HG02588 (cell line): ENCODE data around the gene C8G.

Experiments used
- ATAC-seq: cut with Tn5 transposase; IDR thresholded peaks from one replicate; pipeline ENCODE4 v1.9.1; 2021; ENCODE audit warnings: mild to moderate bottlenecking, moderate library complexity; ENCODE audit not compliant: unreplicated experiment

The C8G gene

DNA sequence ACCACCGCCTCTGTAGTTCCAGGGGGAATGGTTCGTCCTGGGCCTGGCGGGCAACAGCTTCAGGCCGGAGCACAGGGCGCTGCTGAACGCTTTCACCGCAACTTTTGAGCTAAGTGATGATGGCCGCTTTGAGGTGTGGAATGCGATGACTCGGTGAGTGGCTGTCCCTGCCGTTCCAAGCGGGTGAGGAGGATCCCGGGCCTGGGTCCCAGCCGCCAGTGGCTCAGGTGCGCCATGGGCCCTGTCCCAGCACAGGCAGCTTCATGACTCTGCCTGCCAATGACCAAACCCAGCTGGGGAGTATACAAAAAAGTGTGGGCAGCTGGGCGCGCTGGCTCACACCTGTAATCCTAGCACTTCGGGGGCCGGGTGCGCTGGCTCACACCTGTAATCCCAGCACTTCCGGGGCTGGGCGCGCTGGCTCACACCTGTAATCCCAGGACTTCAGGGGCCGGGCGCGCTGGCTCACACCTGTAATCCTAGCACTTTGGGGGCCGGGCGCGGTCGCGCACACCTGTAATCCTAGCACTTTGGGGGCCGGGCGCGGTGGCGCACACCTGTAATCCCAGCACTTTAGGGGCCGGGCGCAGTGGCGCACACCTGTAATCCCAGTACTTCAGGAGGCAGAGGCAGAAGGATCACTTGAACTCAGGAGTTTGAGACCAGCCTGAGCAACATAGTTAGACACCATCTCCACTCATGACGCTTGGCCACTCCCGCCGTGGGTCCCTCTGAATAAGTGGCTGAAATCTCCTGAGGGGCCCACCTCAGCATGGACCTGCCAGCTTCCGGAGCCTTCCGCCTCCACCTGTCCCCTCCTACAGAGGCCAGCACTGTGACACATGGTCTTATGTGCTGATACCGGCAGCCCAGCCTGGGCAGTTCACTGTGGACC, 8.1 kb downstream of the C8G start:
- no peak for ATAC-seq

DNA sequence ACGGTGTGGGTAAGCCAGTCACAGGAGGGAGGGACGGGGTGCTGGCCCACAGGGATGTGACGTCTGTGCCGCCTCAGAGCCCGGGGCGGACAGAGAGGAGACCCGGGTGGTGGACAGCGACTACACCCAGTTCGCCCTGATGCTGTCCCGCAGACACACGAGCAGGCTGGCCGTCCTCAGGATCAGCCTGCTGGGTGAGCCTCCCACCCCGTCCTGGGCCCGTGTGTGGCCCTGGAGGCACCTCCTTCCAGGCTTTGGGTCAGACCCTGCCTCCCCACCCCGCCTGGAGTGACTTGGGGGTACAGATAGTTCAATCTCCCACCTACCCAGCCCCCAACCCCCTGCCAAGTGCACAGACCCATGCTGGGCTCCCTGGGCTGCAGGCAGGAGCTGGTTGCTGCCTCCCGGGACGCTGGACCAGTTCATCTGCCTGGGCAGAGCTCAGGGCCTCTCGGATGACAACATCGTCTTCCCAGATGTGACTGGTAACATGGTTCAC, 8.8 kb downstream of the C8G start:
- ATAC-seq, result no peak

DNA sequence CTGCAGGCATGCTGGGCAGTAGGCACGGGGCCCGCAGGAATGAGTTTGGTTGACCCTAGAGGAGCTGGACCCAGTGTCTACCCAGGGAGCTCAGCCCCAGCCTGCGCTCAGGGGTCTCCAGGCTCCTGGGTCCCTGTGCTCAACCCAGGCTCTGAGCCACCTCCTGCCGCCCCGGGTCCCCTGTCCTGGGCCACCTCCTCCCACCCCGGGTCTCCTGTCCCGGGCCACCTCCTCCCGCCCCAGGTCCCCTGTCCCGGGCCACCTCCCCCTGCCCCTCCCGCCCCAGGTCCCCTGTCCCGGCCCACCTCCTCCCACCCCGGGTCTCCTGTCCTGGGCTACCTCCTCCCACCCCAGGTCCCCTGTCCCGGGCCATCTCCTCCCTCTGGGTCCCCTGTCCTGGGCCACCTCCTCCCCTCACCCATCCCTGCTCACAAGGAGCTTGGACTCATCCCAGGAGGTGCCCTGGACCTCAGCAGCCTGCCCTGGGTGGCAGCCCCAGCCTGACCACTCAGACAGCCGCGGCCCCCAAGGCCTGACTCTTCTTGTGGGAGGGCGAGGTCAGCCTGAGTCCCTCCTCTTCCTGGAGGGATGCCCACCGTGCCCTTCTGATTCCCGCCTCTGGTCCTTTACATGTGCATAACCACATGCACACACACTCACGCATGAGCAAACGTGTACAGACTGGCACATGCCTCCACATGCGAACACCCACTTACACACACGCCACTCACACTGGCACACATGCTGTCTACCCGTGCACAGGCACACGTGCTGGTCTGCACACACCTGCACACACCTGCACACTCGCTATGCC, 9.4 kb downstream of the C8G start:
- no peak for ATAC-seq

DNA sequence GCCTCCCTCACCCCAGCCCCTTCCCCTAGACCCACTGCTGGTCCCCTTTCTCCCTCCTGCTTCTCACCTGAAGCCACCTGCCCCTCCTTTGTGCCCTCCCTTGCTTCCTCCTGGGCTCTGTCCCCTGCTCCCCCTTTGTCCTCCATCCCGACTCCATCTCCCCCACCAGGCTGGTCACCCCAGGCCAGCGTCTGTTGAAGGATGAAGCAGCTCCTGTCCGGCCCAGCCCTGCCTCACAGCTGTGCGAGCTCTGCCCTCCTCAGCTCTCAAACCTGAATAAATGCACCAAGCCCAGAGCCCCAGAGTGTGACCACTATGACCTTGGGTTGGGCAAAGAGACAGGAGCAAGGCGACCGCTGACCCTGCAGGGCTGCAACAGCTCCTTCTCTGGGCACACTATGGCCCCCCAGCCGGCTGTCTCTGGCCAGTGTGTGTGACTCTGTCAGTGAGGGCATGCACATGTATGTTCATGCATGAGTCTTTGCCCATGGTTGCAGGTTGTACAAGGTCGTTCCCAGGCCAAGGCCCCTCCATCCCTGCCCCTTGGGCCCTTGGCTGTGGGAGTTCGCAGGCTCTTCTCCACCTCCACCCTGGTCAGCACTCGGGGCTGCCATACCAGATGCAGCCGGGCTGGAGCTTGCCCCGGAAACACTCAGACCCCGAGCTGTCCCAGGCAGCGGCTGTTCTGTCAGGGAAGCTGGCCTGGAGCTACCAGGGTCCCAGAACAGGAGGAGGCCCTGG, 10.3 kb downstream of the C8G start:
- no peak for ATAC-seq

DNA sequence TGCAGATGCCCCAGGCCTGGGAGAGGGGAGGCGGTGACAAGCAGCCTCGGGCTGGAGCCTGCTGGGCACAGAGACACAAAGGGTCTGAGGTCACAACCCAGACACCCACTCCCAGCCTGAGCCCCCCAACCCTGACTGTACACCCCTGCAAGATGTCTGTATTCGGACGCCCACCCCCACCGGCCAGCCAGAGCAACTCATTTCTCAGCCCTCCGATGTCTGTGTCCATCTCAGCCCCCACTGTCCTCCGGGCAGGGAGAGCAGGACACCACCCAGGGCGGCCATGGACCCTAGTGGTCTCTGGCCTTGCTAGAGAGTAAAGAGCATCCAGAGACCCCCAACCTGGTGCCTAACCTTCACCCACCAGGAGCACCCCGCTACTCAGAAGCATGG, 10.9 kb downstream of the C8G start:
- ATAC-seq, result no peak

DNA sequence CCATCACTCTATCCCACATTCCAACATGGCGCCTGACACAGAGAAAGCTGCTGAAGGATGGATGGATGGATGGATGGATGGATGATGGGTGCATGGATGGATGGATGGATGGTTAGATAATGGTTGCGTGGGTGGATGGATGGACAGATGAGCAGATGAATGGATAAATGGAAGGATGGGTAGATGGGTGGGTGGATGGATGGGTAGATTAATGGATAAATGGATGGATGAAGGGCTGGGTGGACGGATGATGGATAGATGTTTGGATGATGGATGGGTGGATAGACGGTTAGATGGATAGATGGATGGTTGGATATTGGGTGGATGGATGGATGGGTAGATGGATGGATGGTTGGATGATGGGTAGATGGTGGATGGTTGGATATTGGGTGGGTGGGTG, 11.6 kb downstream of the C8G start:
- no peak for ATAC-seq

DNA sequence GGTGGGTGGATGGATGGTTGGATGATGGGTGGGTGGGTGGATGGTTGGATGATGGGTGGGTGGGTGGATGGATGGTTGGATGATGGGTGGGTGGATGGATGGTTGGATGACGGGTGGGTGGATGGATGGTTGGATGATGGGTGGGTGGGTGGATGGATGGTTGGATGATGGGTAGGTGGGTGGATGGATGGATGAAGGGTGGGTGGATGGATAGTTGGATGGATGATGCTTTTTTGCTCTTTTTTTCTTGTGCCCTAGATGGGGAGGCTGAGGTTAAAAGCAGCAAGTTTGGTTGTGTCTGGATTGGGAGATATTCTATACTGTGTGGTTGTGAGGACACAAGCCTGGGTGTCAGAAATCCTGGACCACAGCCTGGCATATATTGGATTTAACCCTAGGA, 12.4 kb downstream of the C8G start:
- no peak for ATAC-seq

DNA sequence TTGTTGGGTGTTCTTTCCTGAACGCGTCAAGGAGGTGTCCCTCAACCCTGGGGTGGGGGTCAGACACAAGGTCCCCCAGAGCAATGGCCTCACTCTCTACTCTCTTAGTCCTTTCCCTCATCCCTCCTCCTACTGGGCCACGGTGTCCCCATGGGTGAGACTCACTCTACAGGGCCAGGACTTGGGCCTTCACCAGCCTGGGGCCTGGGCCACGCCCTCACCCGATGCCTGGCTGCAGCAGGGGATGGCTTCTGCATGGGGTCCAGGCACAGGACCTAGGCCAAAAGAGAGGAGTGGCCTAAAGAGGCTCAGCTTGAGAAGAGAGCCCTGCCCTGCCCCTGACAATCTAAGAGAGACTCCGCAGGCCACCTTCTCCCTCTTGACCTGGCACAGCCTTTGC, 12.9 kb downstream of the C8G start:
- ATAC-seq, result no peak

DNA sequence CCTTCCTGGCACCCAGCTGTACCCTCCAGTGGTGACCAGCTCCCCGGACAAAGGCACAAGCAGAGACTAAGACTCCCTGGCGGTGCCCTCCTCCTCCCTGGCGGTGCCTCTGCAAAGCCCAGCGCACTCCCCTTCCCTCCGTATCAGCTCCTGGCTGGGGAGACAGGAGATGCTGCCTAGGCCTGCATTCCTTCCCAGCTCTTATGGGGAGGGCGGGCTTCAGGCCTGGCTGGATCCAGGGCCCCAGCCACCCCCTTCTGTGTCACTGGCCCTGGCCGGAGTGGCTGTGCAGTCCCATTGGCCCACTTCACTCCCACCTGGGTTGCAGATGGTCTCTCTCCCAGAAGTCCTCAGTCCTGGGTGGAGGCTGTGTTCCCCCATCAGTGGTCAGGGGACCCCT, 13.4 kb downstream of the C8G start:
- ATAC-seq, result no peak

DNA sequence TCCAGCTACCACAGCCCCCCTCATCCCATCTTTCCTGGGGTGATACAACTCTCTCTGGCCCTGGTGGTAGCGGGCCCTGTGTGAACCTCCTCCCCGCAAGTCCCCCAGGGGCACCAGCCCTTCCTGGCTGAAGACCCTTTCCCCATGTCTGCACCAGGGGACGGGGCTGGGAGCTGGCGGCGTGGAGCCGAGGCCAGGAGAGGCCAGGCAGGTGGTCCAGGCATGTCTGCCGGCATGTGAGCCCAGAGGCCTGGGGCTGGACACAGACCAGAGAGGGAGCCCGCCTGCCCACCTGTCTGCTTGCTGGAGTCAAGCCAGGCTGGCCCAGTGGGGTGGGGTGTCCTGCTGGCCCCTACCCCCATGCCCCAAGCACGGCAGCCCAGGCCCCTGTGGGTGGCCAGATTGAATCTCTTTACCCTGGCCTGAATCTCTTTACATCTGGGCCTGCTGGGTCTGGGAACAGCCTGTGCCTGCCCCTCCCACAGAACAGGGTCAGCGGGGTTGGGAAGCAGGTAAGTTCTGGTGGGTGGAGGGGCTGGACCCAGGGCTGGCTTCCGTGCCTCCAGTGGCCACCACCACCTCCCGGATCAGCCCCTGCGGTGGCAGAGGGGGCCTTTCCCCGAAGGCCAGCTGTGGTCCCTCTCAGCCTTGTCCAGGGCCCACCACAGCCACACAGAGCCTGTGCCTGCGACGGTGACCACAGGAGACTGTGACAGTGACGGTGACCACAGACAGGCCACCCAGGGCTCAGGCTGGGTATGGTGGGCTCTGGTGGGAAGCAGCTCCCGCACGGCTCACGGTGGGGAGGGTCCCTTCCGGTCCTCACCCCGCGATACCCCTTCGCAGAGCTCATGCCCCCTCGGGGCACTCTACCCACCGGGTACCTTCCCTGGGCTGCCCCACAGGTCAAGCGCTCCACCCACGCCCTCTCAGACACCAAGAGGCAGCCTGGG, 14.1 kb downstream of the C8G start:
- ATAC-seq, result no peak

DNA sequence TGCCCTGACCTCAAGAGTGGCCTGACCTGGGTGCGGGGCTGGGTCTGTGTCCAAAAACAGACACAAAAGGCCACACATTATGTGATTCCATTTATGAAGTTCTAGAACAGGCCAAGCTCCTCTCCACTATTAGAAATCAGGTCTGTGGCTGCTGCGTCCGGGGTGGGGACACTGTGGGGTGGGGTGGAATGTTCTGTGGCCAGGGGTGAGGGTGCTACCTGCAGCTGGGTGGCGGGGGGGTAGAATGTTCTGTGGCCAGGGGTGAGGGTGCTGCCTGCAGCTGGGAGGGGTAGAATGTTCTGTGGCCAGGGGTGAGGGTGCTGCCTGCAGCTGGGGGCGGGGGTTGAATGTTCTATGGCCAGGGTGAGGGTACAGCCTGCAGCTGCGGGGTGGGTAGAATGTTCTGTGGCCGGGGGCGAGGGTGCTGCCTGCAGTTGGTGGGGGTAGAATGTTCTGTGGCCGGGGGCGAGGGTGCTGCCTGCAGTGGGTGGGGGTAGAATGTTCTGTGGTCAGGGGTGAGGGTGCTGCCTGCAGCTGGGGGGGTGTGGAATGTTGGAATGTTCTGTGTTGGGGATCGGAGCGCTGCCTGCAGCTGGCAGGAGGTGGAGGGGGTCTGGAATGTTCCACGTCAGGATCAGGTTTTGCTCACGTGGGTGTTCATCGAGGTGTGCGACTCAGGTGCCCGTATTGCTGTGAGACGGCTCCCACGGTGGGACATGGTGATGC, 15.3 kb downstream of the C8G start:
- no peak for ATAC-seq

DNA sequence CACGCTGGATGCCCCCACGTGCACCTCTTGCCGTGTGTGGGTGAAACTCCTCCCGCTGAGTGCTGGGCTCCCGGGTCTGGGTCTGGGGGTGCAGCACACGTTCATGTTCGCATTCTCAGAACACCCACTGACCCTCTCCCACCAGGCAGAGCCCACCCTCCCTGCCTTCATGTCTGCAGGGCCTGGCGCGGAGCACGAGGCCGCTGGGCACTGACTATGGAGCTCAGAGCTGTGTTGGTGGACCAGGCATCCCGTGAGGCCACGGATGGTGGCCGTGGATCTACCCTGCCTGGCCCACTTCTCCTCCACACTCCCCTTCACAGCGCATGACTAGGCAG, 15.9 kb downstream of the C8G start:
- ATAC-seq, result no peak

DNA sequence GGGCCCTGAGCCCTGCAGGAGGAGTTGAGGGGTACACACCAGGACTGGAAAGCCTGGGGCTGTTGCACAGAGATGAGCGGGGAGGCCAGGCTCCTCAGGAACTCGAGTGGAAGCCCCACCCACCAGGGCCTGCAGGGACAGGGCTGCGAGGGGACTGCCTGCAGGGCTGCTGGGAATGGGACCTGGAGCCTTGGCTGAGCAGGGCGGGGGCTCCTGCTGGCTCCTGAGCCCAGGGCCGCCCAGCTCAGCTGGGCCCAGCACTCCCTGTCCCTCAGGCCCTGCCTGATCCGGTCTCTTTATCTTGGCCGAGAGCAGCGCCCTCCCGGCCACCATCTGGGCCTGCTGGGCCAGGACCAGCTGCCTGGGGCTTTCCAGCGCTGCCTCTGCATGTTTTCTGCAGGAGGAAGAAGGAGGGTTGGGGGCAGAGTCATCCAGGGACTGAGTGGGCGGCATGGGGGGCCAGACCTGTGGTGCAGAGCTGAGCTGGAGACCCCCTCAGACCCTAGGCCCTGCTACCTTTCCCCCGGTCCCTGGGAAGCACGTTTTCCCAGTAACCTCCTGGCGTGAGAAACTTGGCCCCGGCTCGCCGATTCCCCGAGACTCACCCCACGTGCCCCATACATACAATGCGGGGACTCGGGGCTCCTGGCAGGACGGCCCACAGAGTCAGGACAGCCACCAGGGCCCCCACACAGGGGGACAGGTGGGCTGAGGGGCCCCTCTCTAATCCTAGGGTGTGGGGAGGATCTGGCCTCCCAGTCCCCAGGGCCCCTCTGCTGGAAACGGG, 16.4 kb downstream of the C8G start:
- no peak for ATAC-seq

DNA sequence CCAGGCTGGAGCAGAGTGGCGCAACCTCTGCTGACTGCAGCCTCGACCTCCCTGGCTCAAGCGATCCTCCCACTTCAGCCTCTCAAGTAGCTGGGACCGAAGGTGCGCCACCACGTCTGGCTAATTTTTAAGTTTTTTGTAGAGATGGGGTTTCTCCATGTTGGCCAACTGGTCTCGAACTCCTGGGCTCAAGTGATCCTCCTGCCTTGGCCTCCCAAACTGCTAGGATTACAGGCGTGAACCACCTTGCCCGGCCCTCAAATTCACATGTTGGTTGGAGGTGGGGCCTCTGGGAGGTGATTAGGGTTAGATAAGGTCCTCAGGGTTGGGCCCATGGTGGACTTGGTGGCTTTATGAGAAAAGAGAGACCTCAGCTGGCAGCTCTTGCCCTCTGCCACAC, 17.1 kb downstream of the C8G start:
- ATAC-seq, result no peak

DNA sequence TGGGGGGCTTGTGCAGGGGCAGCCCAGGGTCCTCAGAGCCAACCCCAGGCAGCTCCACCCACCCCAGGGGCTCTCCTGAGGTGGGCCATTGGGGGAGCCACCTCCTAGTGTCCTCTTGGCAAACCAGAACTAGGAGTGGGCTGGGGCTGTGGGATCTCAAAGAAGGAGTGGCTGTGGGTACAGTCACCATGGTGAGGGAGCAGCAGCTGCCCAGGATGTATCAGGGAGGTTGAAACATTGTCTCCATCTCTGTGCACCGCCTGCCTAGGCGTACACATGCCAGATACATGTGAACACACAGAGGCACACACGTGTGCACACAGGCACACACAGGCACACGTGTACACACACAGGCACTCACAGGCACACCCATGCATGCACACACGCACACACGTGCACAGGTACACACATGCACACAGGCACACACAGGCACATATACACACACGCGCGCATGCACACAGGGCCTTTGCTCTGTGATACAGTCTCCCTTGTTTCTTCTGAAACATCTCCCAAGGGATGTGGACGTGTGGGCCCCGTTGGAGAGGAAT, 17.7 kb downstream of the C8G start:
- no peak for ATAC-seq

DNA sequence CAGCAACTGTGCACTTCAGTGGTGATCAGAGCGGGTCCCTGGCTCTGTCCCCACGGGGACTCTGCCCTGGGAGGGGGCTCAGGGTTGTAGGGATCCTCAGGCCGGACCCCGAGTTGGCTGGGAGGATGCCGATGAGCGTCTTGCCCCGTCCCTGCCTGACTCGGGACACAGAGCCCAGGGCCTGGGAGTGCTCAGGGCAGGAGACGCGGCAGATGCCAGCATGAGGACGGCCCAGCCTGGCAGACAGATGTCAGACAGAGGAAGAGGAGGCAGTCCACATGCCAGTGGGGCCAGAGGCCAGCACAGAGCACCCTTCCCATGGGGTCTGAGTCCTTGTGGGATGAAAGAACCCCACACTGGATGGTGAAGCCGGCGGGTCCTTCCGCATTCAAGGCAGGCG, 18.3 kb downstream of the C8G start:
- no peak for ATAC-seq

DNA sequence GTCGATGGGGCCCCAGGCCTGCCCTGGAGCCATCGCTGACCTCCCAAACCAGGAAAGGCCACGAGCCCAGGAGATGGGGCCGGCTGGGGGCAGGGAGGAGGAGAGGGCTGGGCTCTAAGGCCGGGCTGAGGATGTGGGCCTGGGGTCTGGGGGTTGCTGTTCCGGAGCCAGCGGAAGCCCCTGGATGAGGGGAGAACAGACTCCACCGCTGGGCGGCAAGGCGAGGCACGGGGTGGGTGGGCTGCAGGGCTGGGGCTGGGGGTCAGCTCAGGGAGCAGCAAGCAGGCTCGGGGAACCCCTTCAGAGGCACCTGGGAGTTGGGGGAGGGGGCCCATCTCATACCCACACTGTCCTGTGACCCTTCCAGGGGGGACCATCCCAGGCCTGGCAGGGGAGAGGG, 18.7 kb downstream of the C8G start:
- ATAC-seq, result no peak

DNA sequence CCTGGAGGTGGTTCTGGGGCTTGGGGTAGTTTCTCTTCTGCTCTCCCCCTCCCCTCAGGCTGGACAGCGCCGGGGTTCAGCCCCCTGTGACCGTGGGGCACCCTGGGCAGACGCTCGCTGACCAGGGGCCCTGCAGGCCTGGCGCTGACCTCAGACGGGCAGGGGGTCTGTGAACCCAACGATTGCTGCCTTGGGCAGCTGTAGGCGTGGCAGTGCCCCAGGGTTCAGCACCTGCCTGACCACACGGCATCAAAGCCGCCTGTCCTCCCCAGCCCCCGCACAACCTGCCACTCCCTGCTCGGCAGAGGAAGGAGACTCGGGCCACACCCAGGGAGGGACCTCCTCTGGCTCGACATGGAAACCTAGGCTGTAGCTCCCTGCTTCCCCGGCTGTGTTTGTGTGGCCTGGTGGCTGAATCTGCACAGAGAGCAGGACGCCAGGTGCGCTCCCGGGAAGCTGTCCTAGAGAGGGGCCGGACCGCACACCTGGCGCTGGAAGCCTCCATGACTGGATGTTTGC, 19.2 kb downstream of the C8G start:
- no peak for ATAC-seq
